SH-SY5Y (cell line): ENCODE results near the gene TYR.

ENCODE experiments used
- GATA2 ChIP-seq: IDR thresholded peaks from 2 replicates; pipeline ENCODE4 v1.6.1; 2011; ENCODE audit warnings: mild to moderate bottlenecking, low read depth, low read length
- GATA3 ChIP-seq: IDR thresholded peaks from 2 replicates; pipeline ENCODE4 v1.6.1; 2011; ENCODE audit warnings: low read depth, mild to moderate bottlenecking, low read length, moderate library complexity

DNA sequence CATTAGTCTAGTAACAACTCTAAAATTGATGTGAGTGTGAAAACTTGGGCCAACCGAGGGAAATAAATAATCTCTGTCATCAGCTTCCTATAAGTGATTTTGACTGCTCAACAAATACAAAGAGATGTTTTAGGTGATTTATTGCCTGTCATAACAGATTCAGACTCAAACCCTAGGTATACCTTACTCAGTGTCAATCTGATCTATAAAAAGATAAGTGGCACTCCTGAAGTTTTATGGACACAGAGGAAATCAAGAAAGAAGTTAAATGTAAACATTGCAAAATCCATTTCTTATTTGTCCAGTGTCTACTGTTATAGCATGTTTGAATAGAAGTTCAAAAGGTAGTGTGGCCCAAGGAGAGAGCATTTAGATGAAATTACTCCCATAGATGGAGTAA lies 30.4 kb upstream of the TYR start:
- TF ChIP-seq GATA2 (no peak), GATA3 (no peak)
